PC-9 (cell line): ENCODE results near the gene CWC27.

Experiments
- CTCF ChIP-seq: fragments of 200-600 bp; sonication (generic); conservative IDR thresholded peaks from 2 replicates; pipeline ENCODE4 v1.6.1; 2017; ENCODE audit warnings: mixed run types, antibody characterized with exemption, mild to moderate bottlenecking, moderate library complexity
- EZH2 ChIP-seq: fragments of 200-600 bp; sonication (generic); IDR thresholded peaks from 2 replicates; pipeline ENCODE4 v1.8.0; 2017; ENCODE audit warnings: antibody characterized with exemption, low read depth

GRCh38 chr5:64838803-64839202, 70.1 kb downstream of the CWC27 start:
- TF ChIP-seq EZH2 = no peak
- no peak for TF ChIP-seq CTCF
